ENCODE measurements around the gene OR12D2.
"Not testable (repeated sequence)": the region's sequence is repeated elsewhere in the genome, so short reads cannot be mapped to it uniquely, and the experiment has no call there.

Gene OR12D2, protein sequence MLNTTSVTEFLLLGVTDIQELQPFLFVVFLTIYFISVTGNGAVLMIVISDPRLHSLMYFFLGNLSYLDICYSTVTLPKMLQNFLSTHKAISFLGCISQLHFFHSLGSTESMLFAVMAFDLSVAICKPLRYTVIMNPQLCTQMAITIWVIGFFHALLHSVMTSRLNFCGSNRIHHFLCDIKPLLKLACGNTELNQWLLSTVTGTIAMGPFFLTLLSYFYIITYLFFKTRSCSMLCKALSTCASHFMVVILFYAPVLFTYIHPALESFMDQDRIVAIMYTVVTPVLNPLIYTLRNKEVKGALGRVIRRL

DNA sequence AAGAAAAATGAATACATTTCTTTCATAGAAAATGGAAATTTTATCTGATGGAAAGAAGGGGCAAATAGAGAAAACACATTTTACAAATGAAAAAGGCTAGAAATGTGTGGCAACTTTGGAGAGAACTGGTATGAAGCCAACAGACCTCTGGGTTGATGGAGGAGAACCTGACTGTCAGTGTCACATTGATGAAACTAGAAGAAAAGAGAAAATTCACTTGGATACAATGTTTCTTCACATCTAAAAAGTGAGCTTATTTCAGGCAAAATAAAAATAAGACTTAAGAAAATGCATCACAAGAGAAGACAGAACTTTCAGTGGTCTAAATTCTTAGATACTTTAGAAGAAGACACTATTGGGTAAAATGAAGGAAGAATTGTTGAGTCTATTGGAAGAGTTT is at the start of gene OR12D2:
TSS of gene OR12D2 (plus strand) at position 301 of the 400 bp plus-strand sequence. CDS start 1,069 bp downstream, outside the sequence.
- no peak for DNase-seq

DNA sequence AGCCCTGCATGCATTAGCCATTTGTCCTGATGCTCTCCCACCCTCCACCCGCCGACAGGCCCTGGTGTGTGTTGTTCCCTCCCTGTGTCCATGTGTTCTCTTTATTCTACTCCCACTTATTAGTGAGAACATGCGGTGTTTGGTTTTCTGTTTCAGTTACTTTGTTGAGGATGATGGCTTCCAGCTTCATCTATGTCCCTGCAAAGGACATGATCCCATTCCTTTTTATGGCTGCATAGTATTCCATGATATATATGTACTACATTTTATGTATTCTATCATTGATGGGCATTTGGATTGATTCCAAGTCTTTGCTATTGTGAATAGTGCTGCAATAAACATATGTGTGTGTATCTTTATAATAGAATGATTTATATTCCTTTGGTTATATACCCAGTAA is 46.1 kb upstream of the OR12D2 start:
- DNase-seq: not testable (repeated sequence)

DNA sequence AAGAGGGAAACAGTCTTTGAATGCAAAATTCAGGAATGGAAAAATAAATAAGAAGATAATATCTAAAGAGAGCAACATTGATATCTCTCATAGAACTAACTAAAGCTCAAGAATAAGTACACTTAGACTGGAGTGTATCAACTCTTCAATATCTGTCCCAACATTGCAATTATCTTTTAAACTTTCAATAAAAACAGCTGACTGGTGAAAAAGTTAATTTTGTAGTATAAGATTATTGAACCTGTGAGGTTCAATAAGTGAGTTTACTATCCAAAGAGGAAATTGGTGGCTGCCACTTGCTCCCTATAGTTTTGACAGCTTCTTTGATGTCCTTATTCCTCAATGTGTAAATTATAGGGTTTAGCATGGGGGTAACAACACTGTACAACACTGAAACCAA is 40.5 kb upstream of the OR12D2 start:
- DNase-seq: no peak

DNA sequence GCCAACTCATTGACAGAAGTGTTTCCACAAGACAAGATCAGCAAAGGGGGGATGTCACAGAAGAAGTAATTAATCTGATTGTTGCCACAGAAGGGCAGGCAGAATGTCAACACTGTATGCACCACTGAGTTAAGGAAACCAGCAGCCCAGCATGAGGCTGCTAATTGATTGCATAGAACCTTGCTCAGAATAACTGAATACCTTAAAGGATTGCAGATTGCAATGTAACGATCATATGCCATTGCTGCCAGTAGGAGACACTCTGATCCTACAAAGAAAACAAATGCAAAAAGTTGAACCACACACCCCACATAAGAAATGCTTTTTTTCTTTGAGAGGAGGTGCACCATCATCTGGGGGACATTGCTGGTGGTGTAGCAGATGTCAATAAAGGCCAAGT is 39.8 kb upstream of the OR12D2 start:
- DNase-seq: no peak

DNA sequence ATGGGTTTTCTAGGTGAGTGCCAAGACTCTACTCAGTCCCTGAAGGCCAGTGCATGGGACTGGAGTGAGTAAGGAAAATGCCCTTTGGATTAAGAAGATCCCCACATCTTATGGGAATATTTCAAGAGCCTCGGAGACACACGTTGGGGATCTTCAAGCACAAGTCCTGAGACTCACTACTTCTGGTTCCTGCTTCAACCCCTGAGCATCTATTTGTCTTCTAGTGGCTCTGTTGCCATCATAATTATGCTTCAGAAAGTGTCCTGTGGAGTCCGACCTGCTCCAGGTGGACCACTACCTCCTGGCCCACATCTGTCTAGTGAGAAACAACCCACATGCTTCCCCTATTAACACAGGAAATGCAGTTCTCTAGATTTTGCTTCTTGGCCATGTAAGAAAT is 26.7 kb upstream of the OR12D2 start, which contains the start of gene OR5V1:
TSS of gene OR5V1 (minus strand) at position 101 of the 400 bp plus-strand sequence. CDS start 12,670 bp downstream, outside the sequence.
- no peak for DNase-seq

DNA sequence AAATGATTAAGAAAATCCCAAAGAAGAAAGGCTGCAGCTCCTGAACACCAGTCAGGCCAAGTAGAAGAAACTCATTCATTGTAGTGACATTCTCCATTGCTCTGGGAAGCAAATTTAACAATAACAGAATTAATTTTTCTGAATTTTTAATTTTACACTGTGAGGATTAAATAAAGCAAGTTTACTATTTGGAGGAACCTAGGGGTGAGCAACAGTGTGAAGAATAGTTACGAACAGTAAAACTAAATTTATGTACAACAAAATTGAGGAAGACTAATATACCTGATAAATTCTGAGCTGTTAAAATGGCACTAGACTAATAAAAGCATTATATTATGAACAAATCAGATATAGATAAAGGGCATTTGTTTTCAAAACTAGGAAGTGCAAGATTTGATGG is 20.2 kb upstream of the OR12D2 start, which contains the start of gene OR12D3:
TSS of gene OR12D3 (minus strand) at position 101 of the 400 bp plus-strand sequence. CDS start at position 97, 4 bp downstream.
- DNase-seq: no peak

DNA sequence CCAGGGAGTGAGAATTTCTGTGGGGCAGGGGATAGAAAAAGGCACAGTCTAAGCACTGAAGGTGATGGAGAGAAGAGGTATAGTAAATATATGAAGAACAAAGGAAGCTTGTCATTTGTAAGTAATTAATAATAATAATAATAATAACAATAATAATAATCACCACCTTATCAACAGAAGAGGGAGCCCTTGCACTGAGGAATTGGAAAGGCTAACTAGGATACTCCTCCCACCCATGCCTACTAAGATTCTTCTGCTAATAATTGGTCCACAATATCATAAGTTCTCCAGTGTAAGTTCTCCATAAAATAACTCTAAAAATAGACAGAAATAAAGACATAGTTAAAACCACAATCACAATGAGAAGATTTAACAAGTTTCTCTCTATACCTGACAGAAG is 19.4 kb upstream of the OR12D2 start:
- DNase-seq: no peak

DNA sequence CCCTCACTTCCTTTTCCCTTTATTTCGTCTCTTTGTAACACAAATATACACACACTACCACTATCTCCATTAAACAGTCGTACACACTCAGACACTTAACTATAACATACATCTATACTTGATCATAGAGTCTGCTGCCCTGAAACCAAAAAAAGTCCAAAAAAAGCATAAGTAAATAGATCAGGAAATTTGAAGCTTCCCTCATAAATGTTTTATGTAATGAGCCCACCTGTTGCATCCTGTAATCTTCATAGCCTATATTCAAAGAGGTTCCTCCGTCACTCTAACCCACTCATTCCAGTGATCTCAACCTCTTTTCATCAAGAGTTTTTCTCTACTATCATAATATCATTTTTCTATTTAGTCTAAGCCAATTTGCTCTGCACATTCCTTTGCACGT is 6.9 kb upstream of the OR12D2 start:
- no peak for DNase-seq

DNA sequence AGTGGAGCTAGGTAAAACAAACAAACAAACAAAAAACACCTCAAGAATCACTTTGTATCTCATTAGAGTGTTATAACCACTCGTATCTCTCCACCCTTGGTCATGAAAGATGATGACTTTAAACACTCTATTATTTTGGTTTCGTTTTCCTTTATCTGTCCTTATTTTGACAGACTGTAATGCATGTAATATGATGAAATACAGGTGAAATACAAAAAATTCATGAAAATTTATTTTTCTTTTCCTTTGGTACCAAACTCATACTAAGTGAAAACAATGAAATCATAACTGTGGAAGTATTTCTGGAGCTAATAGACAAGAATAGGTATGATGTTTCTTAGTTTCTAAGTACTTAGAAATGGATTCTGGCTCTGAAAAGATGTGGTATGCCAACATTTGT is 4.1 kb downstream of the OR12D2 start:
- no peak for DNase-seq

DNA sequence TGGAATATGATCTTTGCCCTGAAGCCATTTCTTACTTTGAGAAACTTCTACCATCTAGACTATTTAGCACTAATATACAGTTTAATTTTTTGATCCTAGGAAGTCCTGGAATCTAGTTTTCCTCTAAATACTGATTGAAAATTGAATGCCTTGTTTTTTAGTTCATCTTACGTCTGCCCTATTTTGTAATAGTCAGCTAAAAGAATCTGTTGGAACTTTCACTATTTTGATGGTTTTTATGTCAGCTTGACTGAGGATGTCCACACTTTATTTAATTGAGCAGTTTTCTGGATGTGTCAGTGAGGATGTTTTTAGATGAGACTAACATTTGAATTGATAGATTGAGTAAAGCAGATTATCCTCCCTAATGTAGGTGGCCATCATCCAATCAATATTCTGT is 8.4 kb downstream of the OR12D2 start:
- no peak for DNase-seq

DNA sequence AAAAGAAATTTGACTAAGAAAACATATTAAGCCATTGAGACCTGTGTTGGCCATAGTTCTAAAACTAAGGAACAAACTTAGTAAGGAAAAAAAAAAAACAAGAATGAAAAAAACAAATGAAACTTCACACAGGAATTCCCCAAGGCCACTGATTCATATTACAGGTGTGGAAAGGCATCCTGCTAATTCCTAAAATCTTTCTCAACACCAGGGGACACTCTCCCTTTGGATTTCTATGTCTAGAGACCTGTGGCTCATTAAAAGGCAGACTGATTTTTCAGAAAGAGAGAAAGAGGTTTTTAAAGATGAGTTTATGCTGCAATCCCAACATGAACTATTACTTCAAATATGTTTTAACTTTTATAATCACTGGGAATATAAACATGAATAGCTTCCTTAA is 19.2 kb downstream of the OR12D2 start, which contains the start of gene OR12D1:
TSS of gene OR12D1 (plus strand) at position 341 of the 400 bp plus-strand sequence.
- no peak for DNase-seq

DNA sequence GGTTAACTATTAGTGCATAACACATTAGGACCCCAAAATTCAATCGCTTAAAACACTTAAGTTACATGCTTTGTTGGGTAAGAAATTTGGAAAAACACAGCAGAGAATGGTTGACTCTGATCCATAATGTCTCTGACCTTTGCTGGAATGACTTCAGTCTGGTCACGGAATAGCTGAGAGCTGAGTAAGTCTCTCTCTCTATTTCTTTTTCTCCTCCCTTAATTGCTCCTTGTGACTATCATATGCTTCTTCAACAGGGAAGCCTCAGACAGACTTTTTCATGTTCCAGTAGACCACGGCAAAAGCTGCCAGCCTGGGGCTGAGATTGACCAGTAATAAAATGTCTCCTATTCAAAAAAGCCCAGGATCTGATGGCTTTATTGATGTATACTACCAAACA is 24.1 kb downstream of the OR12D2 start:
- DNase-seq: no peak

DNA sequence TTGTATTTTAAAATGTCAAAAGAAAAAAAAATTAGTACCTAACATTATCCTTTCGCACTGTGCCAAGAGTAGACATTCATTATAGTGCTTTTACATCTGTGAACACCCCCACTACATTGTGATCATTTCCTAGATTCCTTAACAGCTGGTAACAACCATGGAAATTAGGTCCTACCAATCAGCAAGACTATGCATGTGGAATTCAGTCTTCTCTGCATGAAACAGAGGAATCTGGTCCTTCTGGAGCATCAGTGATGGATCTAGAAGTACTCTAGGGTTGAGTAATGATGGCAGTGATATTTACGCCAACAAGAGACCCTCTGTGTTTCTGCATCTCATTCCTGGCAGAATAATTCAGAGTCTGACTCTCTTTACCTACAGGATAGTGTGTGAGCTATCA is 28.7 kb downstream of the OR12D2 start:
- no peak for DNase-seq

DNA sequence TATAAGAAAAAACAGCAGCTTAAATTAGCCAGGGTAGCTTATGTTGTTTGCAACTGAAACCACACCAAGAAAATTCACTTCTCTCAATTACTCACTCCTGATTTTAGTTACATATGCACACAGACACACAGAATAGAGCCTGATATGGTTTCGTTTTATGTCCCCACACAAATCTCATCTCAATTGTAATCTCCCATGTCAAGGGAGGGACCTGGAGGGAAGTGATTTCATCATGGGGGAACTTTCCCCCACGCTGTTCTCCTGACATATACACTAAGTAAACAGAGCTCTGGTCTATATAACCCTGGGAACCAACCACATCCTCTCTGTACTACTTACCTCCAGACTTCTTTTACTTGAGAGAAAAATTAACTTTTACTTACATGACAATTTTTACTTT is 29.1 kb downstream of the OR12D2 start:
- no peak for DNase-seq

DNA sequence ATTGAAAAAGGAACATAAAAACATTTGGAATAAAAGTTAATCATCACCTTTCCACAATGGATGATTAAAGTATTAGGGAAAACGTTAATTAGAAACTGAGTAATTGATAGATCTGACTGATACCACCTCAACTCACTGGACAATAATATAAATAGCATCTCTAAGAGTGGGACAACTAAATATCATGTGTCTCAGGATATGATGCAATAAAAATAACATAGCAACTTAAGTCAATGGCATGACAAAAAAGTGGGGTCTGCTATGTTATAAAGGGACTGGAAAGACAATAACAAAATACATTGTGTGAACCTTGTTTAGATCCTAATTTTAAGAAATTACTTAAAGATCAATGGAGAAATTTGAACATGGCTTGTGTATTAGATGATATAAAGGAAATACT is 29.6 kb downstream of the OR12D2 start:
- no peak for DNase-seq

DNA sequence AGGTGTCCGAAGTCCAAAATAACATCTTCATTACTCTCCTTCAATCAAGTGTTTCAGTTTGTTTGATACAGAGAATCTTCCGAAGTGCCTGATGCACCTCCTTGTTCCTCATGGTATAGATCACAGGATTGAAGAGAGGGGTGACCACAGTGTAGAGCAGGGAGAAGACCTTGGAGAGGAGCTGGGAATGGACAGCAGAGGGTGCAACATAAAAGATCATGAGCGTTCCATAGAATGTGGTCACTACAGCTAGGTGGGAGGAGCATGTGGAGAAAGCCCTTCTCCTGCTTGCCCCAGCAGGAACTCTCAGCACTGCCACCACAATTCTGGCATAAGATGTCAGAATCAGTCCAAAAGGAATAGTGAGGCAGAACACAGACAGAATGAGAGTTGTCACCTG is 31.2 kb downstream of the OR12D2 start:
- DNase-seq: no peak

DNA sequence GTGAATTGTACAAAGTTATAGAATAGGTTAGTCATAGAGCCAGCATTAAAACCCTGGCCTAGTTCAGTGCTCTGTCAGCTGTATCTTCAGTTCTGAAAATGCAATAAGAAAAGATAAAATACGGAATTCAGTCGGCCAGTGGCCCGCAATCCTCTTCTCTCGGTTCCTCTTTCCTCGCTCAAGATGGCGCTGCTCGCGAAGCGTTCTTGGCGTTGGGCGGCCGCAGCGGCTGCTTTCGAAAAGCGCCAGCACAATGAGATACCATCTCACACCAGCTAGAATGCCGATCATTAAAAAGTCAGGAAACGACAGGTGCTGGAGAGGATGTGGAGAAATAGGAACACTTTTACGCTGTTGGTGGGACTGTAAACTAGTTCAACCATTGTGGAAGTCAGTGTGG is 41.3 kb downstream of the OR12D2 start:
- DNase-seq: not testable (repeated sequence)

DNA sequence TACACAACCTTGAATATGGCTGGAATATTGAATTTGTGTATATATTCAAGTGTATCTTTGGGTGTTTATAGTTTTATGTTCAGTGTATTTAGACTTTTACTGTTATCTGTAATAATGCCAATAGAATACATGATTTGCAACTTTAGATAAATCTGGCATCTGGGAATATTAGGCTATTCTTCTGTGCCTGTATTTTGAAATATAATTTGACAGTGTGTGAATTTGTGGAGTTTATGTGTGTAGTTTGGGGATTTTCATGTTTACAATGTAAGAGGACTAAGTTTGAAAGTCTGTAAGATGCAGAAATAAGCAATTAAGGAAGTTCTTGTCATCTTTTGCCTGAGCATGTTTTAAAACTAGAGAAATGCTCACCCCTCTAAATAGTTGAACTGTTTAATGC is 43.6 kb downstream of the OR12D2 start, which contains the start of gene OR10C1:
TSS of gene OR10C1 (plus strand) at position 301 of the 400 bp plus-strand sequence. CDS start 710 bp downstream, outside the sequence.
- no peak for DNase-seq

DNA sequence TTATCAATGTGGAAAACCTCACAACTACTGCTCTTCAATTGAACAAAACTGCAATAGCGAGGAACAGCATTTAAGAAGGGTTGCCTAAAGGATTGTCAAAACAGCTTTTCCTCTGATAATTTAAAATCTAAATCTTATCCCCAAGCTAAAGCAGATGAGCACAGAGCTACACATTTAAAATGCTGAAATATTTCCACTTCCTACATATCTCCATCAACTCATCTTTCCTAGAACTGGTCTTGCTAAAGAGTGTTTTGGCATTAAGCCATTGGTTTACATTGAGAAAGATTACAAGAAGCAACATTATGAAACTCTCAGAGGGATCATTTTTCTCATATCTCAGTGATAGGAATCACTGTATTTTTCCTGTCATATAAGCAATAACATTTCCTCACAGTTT is 47.3 kb downstream of the OR12D2 start:
- DNase-seq: no peak

DNA sequence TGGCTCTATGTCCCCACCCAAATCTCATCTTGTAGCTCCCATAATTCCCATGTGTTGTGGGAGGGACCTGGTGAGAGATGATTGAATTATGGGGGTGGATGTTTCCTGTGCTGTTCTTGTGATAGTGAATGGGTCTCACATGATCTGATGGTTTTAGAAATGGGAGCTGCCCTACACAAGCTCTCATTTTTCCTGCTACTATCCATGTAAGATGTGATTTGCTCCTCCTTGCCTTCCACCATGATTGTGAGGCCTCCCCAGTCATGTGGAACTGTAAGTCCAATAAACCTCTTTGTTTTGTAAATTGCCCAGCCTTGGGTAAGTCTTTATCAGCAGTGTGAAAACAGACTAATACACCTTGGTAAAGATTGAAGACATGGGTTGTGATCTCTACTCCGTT is 48.6 kb downstream of the OR12D2 start:
- not testable (repeated sequence) for DNase-seq

Data from activated CD4-positive, CD25-positive, alpha-beta regulatory T cell treated with anti-CD3 and anti-CD28 coated beads, Interleukin-2, amount 50 U/mL, for 72 hours (primary cell).